Measurements from ENCODE around the gene FANCC. TPM values are rescaled to one million over a fixed set of nuclear protein-coding genes. Genes with fewer than 3 reads are reported as not detected.
A peak's percentile ranks its signal among the peaks of the same experiment; 100 is the strongest.

Gene FANCC
- total and polyA plus RNA-seq, 2 of the 8 experiments (the other 6 are each of a cell fraction or from before 2014, with no cell fraction given): 7.8 to 15.2 TPM

MicroRNAs encoded within 50 kb of the gene (microRNA counts, 767-probe panel; counts per million panel counts)
- microRNA hsa-miR-23b-3p (879 counts per million, percentile 95 among the panel's probes with 10 or more counts), microRNA hsa-miR-27b-3p (879 counts per million, percentile 95 among the panel's probes with 10 or more counts)

Small RNA genes within 50 kb of the gene (microRNA-seq; reads per million reads assigned to microRNA genes)
- gene MIR23B (ENCODE audit: borderline microRNAs expressed in 2 of 2, borderline number of aligned reads in 2 of 2, borderline replicate concordance in 1 of 2): 340 to 619 reads per million in 2 experiments
- gene MIR24-1 (ENCODE audit: borderline microRNAs expressed in 2 of 2, borderline number of aligned reads in 2 of 2, borderline replicate concordance in 1 of 2): 0 reads per million in 2 experiments
- 65.1 to 69.0 reads per million in 2 experiments for gene MIR27B (ENCODE audit: borderline microRNAs expressed in 2 of 2, borderline number of aligned reads in 2 of 2, borderline replicate concordance in 1 of 2)
- gene MIR3074 (ENCODE audit: borderline microRNAs expressed in 2 of 2, borderline number of aligned reads in 2 of 2, borderline replicate concordance in 1 of 2): 0 reads per million in 2 experiments
- gene MIR6081 (ENCODE audit: borderline microRNAs expressed in 2 of 2, borderline number of aligned reads in 2 of 2, borderline replicate concordance in 1 of 2): 0 reads per million in 2 experiments

Small RNA genes within 50 kb of the gene (small RNA-seq; reads per million reads assigned to genes)
- 238 reads per million, percentile 98 among the genes with 10 or more reads in this experiment for gene MIR23B (ENCODE audit: insufficient read depth)
- gene MIR27B (ENCODE audit: insufficient read depth): 9,990 reads per million, percentile 100 among the genes with 10 or more reads in this experiment
- gene MIR3074 (ENCODE audit: insufficient read depth): not detected
- gene MIR6081 (ENCODE audit: insufficient read depth): not detected
- 44.8 reads per million, percentile 96 among the genes with 10 or more reads in this experiment for gene RNA5SP288 (ENCODE audit: insufficient read depth)

Other genes with a start within 250 kb of the FANCC start
- 34.1 and 42.3 TPM in 2 replicates for gene PTCH1, start 199.3 kb upstream of the FANCC start, total RNA-seq (2021; fragmentation: NEBNext Ultra II Directional; extraction: Animal tissue kit (Norgen Biotek cat#: 25700))
- 6.4 and 17.9 TPM in 2 replicates for gene PTCH1, start 199.3 kb upstream of the FANCC start, polyA plus RNA-seq (2011; rRNA removed)